ENCODE measurements around the gene CLDN2.

Gene CLDN2

DNA sequence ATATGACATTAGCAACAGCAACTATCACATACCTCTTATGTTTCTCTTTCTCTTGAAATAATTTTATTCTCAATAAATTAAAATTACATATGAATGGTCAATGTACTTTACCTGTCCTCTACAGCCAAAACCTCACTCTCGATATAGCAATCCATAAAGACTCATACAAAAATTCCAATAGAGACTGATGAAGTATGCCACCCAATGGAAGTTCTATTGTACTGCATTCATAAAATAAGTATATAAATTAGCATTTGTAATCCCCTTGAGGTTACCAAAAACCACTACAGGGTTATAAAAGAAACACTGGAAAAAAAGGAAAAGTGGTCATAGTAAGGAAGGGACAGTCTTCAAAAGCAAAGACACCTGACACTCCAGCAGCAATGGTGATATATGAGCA lies 32.8 kb downstream of the CLDN2 start:
- no peak overlapping the region for H3K9ac ChIP-seq (ENCODE audit: low read depth, low read length, poor library complexity)
- no peak overlapping the region for H4K91ac ChIP-seq (ENCODE audit: low read depth, low read length, poor library complexity)
- H3K4me1 ChIP-seq (ENCODE audit: control insufficient read depth in 2 of 2, insufficient read depth in 1 of 2, low read depth in 1 of 2, low read length in 2 of 2): no peaks in the 10 kb centered on the region
- H3K79me1 ChIP-seq (ENCODE audit: low read depth, low read length): no peaks in the 10 kb centered on the region
- no peak overlapping the region for H3K4me3 ChIP-seq (ENCODE audit: low read length in 2 of 2)
- H2BK15ac ChIP-seq (ENCODE audit: low read length): no peak overlapping the region
- H2AFZ ChIP-seq (ENCODE audit: low read length): no peak overlapping the region
- no peaks in the 10 kb centered on the region for H3K9me3 ChIP-seq (replicated peaks in 1 of 2; ENCODE audit: control insufficient read depth in 2 of 2, insufficient read depth in 1 of 2, low read depth in 1 of 2, low read length in 2 of 2)
- no peak overlapping the region for H2BK12ac ChIP-seq (ENCODE audit: low read length)
- H3K36me3 ChIP-seq (replicated peaks in 1 of 2; ENCODE audit: control insufficient read depth in 2 of 2, insufficient read depth in 2 of 2, low read length in 2 of 2): peaks cover 0 to 8% of the 10 kb centered on the region in 2 donors
- no peak overlapping the region for H3K4ac ChIP-seq (ENCODE audit: low read length)
- H3K23ac ChIP-seq (ENCODE audit: low read depth, low read length, poor library complexity): no peak overlapping the region
- H2BK120ac ChIP-seq (ENCODE audit: low read depth, low read length): no peak overlapping the region
- no CpG with 5 or more reads among the region's 1 CpG for WGBS, 2 donors (ENCODE audit: extremely low coverage in 2 of 2, insufficient read length in 2 of 2, insufficient replicate concordance in 1 of 2)
- no peak overlapping the region for H4K8ac ChIP-seq (ENCODE audit: low read depth, low read length)
- H2AK5ac ChIP-seq (ENCODE audit: low read depth, low read length): no peak overlapping the region
- H2BK5ac ChIP-seq (ENCODE audit: low read length): no peak overlapping the region
- H3K18ac ChIP-seq (ENCODE audit: low read length): no peak overlapping the region
- DNase-seq (ENCODE audit: low spot score): no peak
- H3K27me3 ChIP-seq (ENCODE audit: control insufficient read depth in 3 of 3, insufficient read depth in 3 of 3, low read depth in 1 of 3, low read length in 3 of 3): no peaks in the 10 kb centered on the region
- no peak overlapping the region for H3K14ac ChIP-seq (ENCODE audit: low read length)
- H3K27ac ChIP-seq (replicated peaks; ENCODE audit: low read length): no peak overlapping the region
- no peak overlapping the region for H3K4me2 ChIP-seq (ENCODE audit: insufficient read depth, low read length, poor library complexity, severe bottlenecking)

DNA sequence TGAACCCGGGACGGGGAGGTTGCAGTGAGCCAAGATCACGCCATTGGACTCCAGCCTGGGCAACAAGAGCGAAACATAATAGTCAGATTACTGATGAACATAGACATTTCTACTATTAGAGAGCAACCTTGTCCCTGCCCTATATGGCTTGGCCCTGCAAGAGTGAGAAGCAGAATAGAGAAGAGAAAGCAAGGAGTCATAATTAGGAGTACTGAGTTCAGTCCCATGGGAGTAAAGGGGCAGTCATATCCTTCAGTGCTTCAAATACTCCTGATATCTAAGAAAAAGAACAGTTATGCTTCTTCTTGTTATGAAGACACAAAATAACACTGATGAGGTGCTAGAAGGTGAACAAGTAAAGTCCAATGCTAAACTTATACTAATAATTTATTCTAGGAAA lies 33.8 kb downstream of the CLDN2 start:
- Histone ChIP-seq H3K27ac (replicated peaks; ENCODE audit: low read length) (no peak overlapping the region), H3K27me3 (ENCODE audit: control insufficient read depth in 3 of 3, insufficient read depth in 3 of 3, low read depth in 1 of 3, low read length in 3 of 3) (no peaks in the 10 kb centered on the region), H2AK5ac (ENCODE audit: low read depth, low read length) (no peak overlapping the region), H3K23ac (ENCODE audit: low read depth, low read length, poor library complexity) (no peak overlapping the region), H2BK12ac (ENCODE audit: low read length) (no peak overlapping the region), H3K9me3 (replicated peaks in 1 of 2; ENCODE audit: control insufficient read depth in 2 of 2, insufficient read depth in 1 of 2, low read depth in 1 of 2, low read length in 2 of 2) (no peaks in the 10 kb centered on the region), H4K8ac (ENCODE audit: low read depth, low read length) (no peak overlapping the region), H2AFZ (ENCODE audit: low read length) (no peak overlapping the region), H3K79me1 (ENCODE audit: low read depth, low read length) (no peaks in the 10 kb centered on the region), H3K4me2 (ENCODE audit: insufficient read depth, low read length, poor library complexity, severe bottlenecking) (no peak overlapping the region), H3K4me1 (ENCODE audit: control insufficient read depth in 2 of 2, insufficient read depth in 1 of 2, low read depth in 1 of 2, low read length in 2 of 2) (no peaks in the 10 kb centered on the region), H3K4me3 (ENCODE audit: low read length in 2 of 2) (no peak overlapping the region), H2BK5ac (ENCODE audit: low read length) (no peak overlapping the region), H3K36me3 (replicated peaks in 1 of 2; ENCODE audit: control insufficient read depth in 2 of 2, insufficient read depth in 2 of 2, low read length in 2 of 2) (peaks cover 0 to 11% of the 10 kb centered on the region in 2 donors), H3K14ac (ENCODE audit: low read length) (no peak overlapping the region), H2BK120ac (ENCODE audit: low read depth, low read length) (no peak overlapping the region), H4K91ac (ENCODE audit: low read depth, low read length, poor library complexity) (no peak overlapping the region), H3K4ac (ENCODE audit: low read length) (no peak overlapping the region), H3K9ac (ENCODE audit: low read depth, low read length, poor library complexity) (no peak overlapping the region), H2BK15ac (ENCODE audit: low read length) (no peak overlapping the region), H3K18ac (ENCODE audit: low read length) (no peak overlapping the region)
- WGBS, 2 donors (ENCODE audit: extremely low coverage in 2 of 2, insufficient read length in 2 of 2, insufficient replicate concordance in 1 of 2): no CpG with 5 or more reads among the region's 4 CpGs
- DNase-seq (ENCODE audit: low spot score): no peak

DNA sequence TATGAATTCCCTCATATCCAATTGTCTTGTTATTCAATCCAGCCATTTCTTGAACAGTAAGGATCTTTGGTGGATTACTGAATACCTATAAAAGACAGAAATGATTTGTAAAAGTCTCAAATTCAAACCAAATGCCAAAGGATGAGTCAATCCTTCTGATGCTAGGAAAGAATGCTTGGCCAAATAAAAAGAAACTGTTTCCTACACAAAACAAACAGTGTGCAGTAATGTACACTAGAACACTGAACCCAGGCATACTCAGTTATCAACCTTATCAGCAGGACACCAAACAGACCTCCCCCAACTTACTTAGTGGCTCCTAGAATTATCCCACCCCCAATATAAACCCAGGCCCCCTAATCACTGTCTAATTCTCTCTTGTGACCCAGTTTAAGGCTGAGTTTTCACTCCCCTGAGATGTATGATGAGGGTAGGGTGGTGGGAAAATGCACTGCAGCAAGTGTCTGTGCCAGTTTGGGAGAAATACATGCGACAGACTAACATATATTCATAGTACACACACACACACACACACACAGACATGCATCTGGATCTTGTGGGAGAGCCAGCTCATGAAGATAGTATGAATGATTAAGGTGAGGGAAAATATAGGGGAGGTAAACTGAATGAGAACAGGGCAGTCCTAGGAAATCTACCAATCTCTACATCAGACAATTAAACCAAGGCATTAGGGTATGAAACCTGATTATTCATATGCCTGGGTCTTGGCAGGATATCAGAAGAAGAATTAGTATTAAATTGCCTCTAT lies 35.0 kb downstream of the CLDN2 start:
- WGBS, 2 donors (ENCODE audit: extremely low coverage in 2 of 2, insufficient read length in 2 of 2, insufficient replicate concordance in 1 of 2): no CpG with 5 or more reads among the region's 1 CpG

DNA sequence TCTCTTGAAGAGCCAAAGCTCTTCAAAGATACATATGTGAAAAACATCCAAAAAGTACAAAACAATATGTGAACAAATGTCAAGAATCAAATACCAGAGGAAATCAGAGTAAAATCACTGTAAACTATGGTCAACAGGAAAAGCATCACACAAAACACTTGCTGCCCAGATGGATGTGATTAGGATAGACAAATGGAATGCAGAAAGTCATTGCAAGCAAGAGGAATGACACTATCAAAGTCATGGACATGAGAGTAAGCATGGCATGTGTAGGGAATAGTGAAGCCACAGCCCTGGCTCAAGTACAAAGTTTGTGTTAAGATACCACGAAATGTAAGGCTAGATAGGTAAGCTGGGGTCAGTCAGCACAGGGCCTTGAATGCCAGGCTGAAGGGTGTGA lies 37.7 kb downstream of the CLDN2 start:
- H3K36me3 ChIP-seq (replicated peaks in 1 of 2; ENCODE audit: control insufficient read depth in 2 of 2, insufficient read depth in 2 of 2, low read length in 2 of 2): peaks cover 0 to 19% of the 10 kb centered on the region in 2 donors
- no peak overlapping the region for H3K27ac ChIP-seq (replicated peaks; ENCODE audit: low read length)
- H2AFZ ChIP-seq (ENCODE audit: low read length): no peak overlapping the region
- no peak overlapping the region for H2BK120ac ChIP-seq (ENCODE audit: low read depth, low read length)
- no peak overlapping the region for H3K9ac ChIP-seq (ENCODE audit: low read depth, low read length, poor library complexity)
- H2BK5ac ChIP-seq (ENCODE audit: low read length): no peak overlapping the region
- no peak overlapping the region for H2BK12ac ChIP-seq (ENCODE audit: low read length)
- no peak overlapping the region for H3K4me3 ChIP-seq (ENCODE audit: low read length in 2 of 2)
- H4K8ac ChIP-seq (ENCODE audit: low read depth, low read length): no peak overlapping the region
- H3K23ac ChIP-seq (ENCODE audit: low read depth, low read length, poor library complexity): no peak overlapping the region
- no peaks in the 10 kb centered on the region for H3K4me1 ChIP-seq (ENCODE audit: control insufficient read depth in 2 of 2, insufficient read depth in 1 of 2, low read depth in 1 of 2, low read length in 2 of 2)
- H3K14ac ChIP-seq (ENCODE audit: low read length): no peak overlapping the region
- WGBS, 2 donors (ENCODE audit: extremely low coverage in 2 of 2, insufficient read length in 2 of 2, insufficient replicate concordance in 1 of 2): no CpG with 5 or more reads among the region's 1 CpG
- no peak overlapping the region for H3K4me2 ChIP-seq (ENCODE audit: insufficient read depth, low read length, poor library complexity, severe bottlenecking)
- H3K79me1 ChIP-seq (ENCODE audit: low read depth, low read length): no peaks in the 10 kb centered on the region
- no peak overlapping the region for H4K91ac ChIP-seq (ENCODE audit: low read depth, low read length, poor library complexity)
- H2AK5ac ChIP-seq (ENCODE audit: low read depth, low read length): no peak overlapping the region
- DNase-seq (ENCODE audit: low spot score): no peak
- no peak overlapping the region for H2BK15ac ChIP-seq (ENCODE audit: low read length)
- no peak overlapping the region for H3K4ac ChIP-seq (ENCODE audit: low read length)
- H3K9me3 ChIP-seq (replicated peaks in 1 of 2; ENCODE audit: control insufficient read depth in 2 of 2, insufficient read depth in 1 of 2, low read depth in 1 of 2, low read length in 2 of 2): no peaks in the 10 kb centered on the region
- H3K18ac ChIP-seq (ENCODE audit: low read length): no peak overlapping the region
- no peaks in the 10 kb centered on the region for H3K27me3 ChIP-seq (ENCODE audit: control insufficient read depth in 3 of 3, insufficient read depth in 3 of 3, low read depth in 1 of 3, low read length in 3 of 3)

More for the DNA sequence above, 35.0 kb downstream of the CLDN2 start:
- no peak for DNase-seq (ENCODE audit: low spot score)
- Histone ChIP-seq H3K36me3 (replicated peaks in 1 of 2; ENCODE audit: control insufficient read depth in 2 of 2, insufficient read depth in 2 of 2, low read length in 2 of 2) (peaks cover 0 to 11% of the 10 kb centered on the region in 2 donors), H2AFZ (ENCODE audit: low read length) (no peak overlapping the region), H3K79me1 (ENCODE audit: low read depth, low read length) (no peaks in the 10 kb centered on the region), H3K23ac (ENCODE audit: low read depth, low read length, poor library complexity) (no peak overlapping the region), H3K9ac (ENCODE audit: low read depth, low read length, poor library complexity) (no peak overlapping the region), H3K9me3 (replicated peaks in 1 of 2; ENCODE audit: control insufficient read depth in 2 of 2, insufficient read depth in 1 of 2, low read depth in 1 of 2, low read length in 2 of 2) (no peaks in the 10 kb centered on the region), H3K27me3 (ENCODE audit: control insufficient read depth in 3 of 3, insufficient read depth in 3 of 3, low read depth in 1 of 3, low read length in 3 of 3) (no peaks in the 10 kb centered on the region), H2BK12ac (ENCODE audit: low read length) (no peak overlapping the region), H2BK120ac (ENCODE audit: low read depth, low read length) (no peak overlapping the region), H4K8ac (ENCODE audit: low read depth, low read length) (no peak overlapping the region), H3K4me3 (ENCODE audit: low read length in 2 of 2) (no peak overlapping the region), H3K4me1 (ENCODE audit: control insufficient read depth in 2 of 2, insufficient read depth in 1 of 2, low read depth in 1 of 2, low read length in 2 of 2) (no peaks in the 10 kb centered on the region), H2BK5ac (ENCODE audit: low read length) (no peak overlapping the region), H3K4me2 (ENCODE audit: insufficient read depth, low read length, poor library complexity, severe bottlenecking) (no peak overlapping the region), H2BK15ac (ENCODE audit: low read length) (no peak overlapping the region), H3K18ac (ENCODE audit: low read length) (no peak overlapping the region), H3K4ac (ENCODE audit: low read length) (no peak overlapping the region), H2AK5ac (ENCODE audit: low read depth, low read length) (no peak overlapping the region), H4K91ac (ENCODE audit: low read depth, low read length, poor library complexity) (no peak overlapping the region), H3K14ac (ENCODE audit: low read length) (no peak overlapping the region), H3K27ac (replicated peaks; ENCODE audit: low read length) (no peak overlapping the region)
